Stimulated activated CD8-positive, alpha-beta memory T cell treated with anti-CD3 and anti-CD28 coated beads, Interleukin-15, amount 100 ng/mL, for 24 hours (primary cell): Measurements from ENCODE around the gene OR52M1.

Source experiments
- DNase-seq: peaks from one replicate; pipeline ENCODE4 v3.0.0-alpha.2; 2020; ENCODE audit warnings: low read depth

The OR52M1 gene

DNA sequence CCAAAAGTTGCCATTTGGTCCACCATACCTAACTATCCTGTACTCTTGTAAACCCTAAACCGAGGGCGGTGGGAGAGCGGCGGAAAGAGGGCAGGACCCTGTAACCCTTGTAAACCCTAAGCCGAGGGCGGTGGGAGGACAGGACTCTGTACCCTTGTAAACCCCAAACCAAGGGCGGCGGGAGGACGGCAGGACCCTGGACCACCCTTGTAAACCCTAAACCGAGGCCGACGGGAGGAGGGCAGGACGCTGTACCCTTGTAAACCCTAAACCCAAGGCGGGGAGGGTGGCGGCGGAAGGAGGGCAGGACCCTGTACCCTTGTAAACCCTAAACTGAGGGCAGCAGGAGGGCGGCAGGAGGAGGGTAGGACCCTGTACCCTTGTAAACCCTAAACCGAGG is 24.1 kb downstream of the OR52M1 start:
- DNase-seq, result no peak

GRCh38 chr11:4576880-4577279 is 31.9 kb downstream of the OR52M1 start:
- DNase-seq, result no peak

GRCh38 chr11:4577761-4578160 is 32.8 kb downstream of the OR52M1 start:
- no peak for DNase-seq

DNA sequence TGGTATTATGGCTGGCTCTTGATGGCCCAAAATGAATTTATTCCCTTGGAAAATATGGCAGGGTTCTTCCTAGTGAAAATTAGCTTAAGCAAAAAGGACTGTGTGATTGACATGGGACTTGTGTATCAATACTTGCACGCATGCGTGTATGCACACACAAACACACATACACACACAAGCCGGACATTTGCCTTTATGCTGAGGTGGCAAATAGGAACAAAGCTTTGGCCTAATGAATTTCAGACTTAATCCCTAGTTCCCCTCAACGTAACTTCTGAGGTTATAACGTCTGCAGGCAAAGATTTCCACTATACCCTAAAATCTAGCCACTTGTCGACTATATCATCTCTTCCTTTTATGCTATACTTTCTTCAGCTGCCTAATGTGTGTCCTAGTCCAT is 33.6 kb downstream of the OR52M1 start:
- no peak for DNase-seq

- DNase-seq, result no peak
These were observed 35.1 kb downstream of the OR52M1 start for GRCh38 chr11:4580124-4580523.

GRCh38 chr11:4581443-4581842 is 36.5 kb downstream of the OR52M1 start, which contains the start of gene OR52I2:
TSS of gene OR52I2 (plus strand) at chr11:4581743.
- DNase-seq, result no peak

DNA sequence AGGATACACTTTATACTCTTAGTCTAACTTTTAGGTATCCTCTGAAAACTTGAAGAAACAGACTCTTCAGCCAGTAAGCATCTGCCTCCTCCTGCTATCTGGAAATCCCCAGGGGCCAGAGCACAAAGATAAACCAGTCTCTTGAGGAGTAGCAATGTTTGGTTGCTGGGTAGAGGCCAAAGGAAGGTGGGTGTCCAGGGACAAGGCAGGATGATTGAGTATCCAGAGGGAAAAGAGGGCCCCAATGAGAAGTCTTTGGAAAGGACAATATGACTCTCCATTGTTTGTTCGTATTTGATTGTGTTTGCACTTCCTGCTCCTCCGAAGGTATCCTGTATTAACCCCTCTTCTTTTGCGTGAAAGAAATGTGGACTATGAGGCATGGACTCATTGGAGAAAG is 44.0 kb downstream of the OR52M1 start:
- DNase-seq, result no peak

DNA sequence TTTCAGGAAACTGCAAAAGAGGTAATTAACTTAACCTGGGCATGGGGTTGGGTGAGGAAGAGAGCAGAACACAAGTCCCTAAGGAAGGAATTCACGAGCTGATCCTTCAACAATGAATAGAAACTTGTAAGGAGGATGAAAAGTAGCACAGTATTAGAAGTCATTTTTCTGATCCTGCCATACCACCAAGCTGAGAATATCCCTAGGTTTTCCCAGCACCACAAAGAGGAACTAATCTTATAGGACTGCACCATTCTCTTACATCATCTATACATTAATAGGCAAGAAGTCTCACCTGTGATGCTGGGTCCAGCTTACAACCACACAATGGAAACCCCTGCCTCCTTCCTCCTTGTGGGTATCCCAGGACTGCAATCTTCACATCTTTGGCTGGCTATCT is 48.7 kb downstream of the OR52M1 start, which contains the start of gene OR52I1:
OR52I1 (plus strand) TSS at position 301 of the 400 bp plus-strand sequence; CDS start at position 301, 0 bp downstream.
- DNase-seq, result no peak
